ENCODE data around the gene LRMDA.

Gene LRMDA

GRCh38 chr10:75466886-75467285 is 35.5 kb downstream of the LRMDA start:
- Mint-ChIP-seq H3K4me3 (no peak overlapping the region), H3K4me1 (peaks cover 69% of the 10 kb centered on the region), H3K36me3 (ENCODE audit: low read depth) (no peaks in the 10 kb centered on the region), H3K27ac (peak overlapping the region; percentile 19 to 59 (median 35)), H3K27me3 (ENCODE audit: low read depth) (peaks cover 21% of the 10 kb centered on the region), H3K9me3 (no peaks in the 10 kb centered on the region)
- no peak for TF ChIP-seq CTCF (IDR thresholded peaks at IDR 0.05; ENCODE audit: unreplicated experiment in 3 of 3)

- no peak for TF ChIP-seq CTCF (IDR thresholded peaks at IDR 0.05; ENCODE audit: unreplicated experiment in 3 of 3)
- Mint-ChIP-seq H3K27ac (peak overlapping the region; percentile 14 to 83 (median 41)), H3K4me3 (peak overlapping the region in 1 of 3 experiments; percentile 2), H3K4me1 (peaks cover 58% of the 10 kb centered on the region), H3K9me3 (peaks cover 2% of the 10 kb centered on the region), H3K36me3 (ENCODE audit: low read depth) (no peaks in the 10 kb centered on the region), H3K27me3 (ENCODE audit: low read depth) (peaks cover 26% of the 10 kb centered on the region)
Observed at GRCh38 chr10:75468612-75469005, 37.2 kb downstream of the LRMDA start.

GRCh38 chr10:75469006-75469616 is 37.7 kb downstream of the LRMDA start:
- Mint-ChIP-seq H3K4me3 (peak overlapping the region in 1 of 3 experiments; percentile 10), H3K27me3 (ENCODE audit: low read depth) (peaks cover 26% of the 10 kb centered on the region), H3K27ac (peak overlapping the region; percentile 14 to 83 (median 41)), H3K36me3 (ENCODE audit: low read depth) (no peaks in the 10 kb centered on the region), H3K4me1 (peaks cover 56% of the 10 kb centered on the region), H3K9me3 (peaks cover 2% of the 10 kb centered on the region)
- TF ChIP-seq CTCF (IDR thresholded peaks at IDR 0.05; ENCODE audit: unreplicated experiment in 3 of 3), result no peak

- Mint-ChIP-seq H3K27ac (peak overlapping the region in 2 of 3 experiments; percentile 51), H3K9me3 (peaks cover 2% of the 10 kb centered on the region), H3K4me1 (peaks cover 44% of the 10 kb centered on the region), H3K4me3 (peak overlapping the region in 1 of 3 experiments; percentile 37), H3K36me3 (ENCODE audit: low read depth) (no peaks in the 10 kb centered on the region), H3K27me3 (ENCODE audit: low read depth) (peaks cover 17% of the 10 kb centered on the region)
- TF ChIP-seq CTCF (IDR thresholded peaks at IDR 0.05; ENCODE audit: unreplicated experiment in 3 of 3), result no peak
Observed at GRCh38 chr10:75470901-75471300, 39.5 kb downstream of the LRMDA start.

- Mint-ChIP-seq H3K27ac (peak overlapping the region in 1 of 3 experiments; percentile 21), H3K36me3 (ENCODE audit: low read depth) (peaks cover 3% of the 10 kb centered on the region), H3K4me3 (no peak overlapping the region), H3K27me3 (ENCODE audit: low read depth) (peaks cover 18% of the 10 kb centered on the region), H3K4me1 (peaks cover 40% of the 10 kb centered on the region), H3K9me3 (peaks cover 2% of the 10 kb centered on the region)
- no peak for TF ChIP-seq CTCF (IDR thresholded peaks at IDR 0.05; ENCODE audit: unreplicated experiment in 3 of 3)
Observed at GRCh38 chr10:75472685-75473084, 41.3 kb downstream of the LRMDA start.

- H3K4me1 Mint-ChIP-seq, result peaks cover 28% of the 10 kb centered on the region
- peaks cover 3% of the 10 kb centered on the region for H3K36me3 Mint-ChIP-seq (ENCODE audit: low read depth)
- peaks cover 13% of the 10 kb centered on the region for H3K27me3 Mint-ChIP-seq (ENCODE audit: low read depth)
- H3K27ac Mint-ChIP-seq, result no peak overlapping the region
- no peak for TF ChIP-seq CTCF (IDR thresholded peaks at IDR 0.05; ENCODE audit: unreplicated experiment in 3 of 3)
- H3K4me3 Mint-ChIP-seq, result no peak overlapping the region
- peaks cover 2% of the 10 kb centered on the region for H3K9me3 Mint-ChIP-seq
Observed at GRCh38 chr10:75474106-75474505, 42.7 kb downstream of the LRMDA start.
